Activated effector memory CD4-positive, alpha-beta T cell treated with anti-CD3 and anti-CD28 coated beads, Interleukin-2, amount 50 U/mL, for 16 hours (primary cell): ENCODE results near the gene SEC22C.
"Not testable (repeated sequence)": the region's sequence is repeated elsewhere in the genome, so short reads cannot be mapped to it uniquely, and the experiment has no call there.

Source experiments
- DNase-seq: peaks from one replicate; pipeline ENCODE4 v3.0.0-alpha.2; 2020

Gene SEC22C

GRCh38 chr3:42579346-42579745 lies 2.4 kb downstream of the SEC22C start:
- DNase-seq, result not testable (repeated sequence)

DNA sequence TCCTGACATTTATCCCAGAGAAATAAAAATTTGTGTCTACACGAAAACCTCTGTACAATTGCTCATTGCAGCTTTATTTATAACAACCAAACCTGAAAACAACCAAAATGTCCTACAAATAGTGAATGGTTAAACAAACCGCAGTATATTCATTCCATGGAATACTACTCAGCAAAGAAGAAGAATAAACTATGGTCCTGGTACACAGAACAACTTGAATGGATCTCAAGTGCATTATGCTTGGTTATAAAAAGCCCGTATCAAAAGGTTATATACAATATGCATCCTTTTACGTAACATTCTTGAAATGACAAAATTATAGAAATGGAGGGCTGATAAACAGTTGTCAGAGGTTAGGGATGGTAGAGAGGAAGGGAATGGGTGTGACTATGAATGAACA lies 3.7 kb downstream of the SEC22C start:
- no peak for DNase-seq

- no peak for DNase-seq
Measured at GRCh38 chr3:42575137-42575741, 6.5 kb downstream of the SEC22C start.

DNA sequence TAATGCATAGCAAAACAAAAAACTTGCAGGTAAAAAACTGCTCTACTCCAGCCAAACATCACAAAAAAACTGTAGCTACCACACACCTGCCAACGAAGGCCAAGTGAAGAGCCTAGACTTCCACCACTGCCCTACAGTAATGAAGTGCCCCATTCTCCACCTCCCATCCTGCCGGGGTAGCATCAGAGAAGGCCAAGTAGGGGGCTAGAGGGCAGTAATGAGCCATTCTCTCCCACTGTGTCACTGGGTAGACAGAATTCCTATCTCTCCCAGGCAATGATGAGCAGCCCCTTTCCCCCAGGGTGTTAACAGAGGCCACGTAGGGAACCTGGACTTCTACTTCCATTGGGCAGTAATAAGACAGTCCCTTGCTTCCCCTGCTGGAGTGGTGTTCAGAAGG lies 9.5 kb downstream of the SEC22C start:
- peak; percentile 68 for DNase-seq

GRCh38 chr3:42569593-42570142 lies 12.1 kb downstream of the SEC22C start:
- DNase-seq, result no peak

DNA sequence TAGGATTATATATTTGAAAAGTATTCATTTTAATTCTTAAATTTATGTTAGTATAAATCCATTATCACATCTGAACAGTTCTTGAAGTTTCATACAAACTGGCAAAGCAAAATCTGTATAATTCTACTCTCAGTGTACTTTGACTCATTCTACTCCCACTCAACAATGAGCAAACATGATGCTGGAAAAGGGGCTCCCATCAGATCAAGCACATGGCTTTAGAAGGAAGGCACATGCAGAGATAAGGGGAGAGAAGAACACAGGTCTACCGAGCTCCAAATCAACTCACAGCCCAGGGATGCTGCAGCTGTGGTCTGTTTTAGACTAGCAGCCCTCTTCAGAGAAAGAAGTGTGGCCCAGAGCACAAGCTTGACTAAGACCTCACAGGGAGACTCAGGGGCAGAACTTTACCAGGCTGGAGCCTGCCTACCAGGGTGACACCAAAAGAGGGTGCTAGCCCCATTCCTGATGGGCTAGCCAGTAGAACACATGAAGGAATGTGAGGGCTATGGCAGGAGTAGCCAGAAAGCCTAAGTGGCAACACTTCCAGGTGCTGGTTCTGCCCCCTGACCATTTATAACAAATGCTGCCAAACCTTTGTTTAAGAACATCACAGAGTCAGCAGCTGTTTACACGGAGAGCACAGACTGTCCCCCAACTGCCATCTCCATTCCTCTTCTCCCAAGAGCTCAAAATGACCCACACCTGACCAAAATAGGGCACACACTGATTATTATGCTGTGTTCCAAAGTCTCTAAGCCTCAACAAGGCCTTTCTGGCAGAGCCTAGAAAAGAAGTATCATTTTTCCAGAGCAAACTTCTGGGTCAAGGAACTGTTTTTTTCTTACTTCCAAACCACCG lies 19.5 kb downstream of the SEC22C start:
- DNase-seq, result no peak

DNA sequence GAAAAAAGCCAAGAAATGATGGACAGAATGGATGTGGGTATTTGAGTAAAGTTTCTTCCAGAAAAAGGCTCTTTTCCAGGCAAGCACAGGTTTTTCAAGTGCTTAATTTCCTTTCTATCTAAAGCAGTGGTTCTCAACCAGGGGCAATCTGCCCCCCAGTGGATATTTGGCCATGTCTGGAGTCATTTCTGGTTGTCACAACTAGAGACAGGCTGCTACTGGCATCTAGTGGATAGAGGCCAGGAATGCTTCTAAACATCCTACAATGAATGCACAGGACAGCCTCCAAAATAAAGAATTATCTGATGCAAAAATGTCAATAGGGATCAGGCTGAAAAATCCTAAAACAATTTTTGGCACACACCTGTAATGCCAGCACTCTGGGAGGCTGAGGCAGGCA lies 23.9 kb downstream of the SEC22C start:
- no peak for DNase-seq

DNA sequence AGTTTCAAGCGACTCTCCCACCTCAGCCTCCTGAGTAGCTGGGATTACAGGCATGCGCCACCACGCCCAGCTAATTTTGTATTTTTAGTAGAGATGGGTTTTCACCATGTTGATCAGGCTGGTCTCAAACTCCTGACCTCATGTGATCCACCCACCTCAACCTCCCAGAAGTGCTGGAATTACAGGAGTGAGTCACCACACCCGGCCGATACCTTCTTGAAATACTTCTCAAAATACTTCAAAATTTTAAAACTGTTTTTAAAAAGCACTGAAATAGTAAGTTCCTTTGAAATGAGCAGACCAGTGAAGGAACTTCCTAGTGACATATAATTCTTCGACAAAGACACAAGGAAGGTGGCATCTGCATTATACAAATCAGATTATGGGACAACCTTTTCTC lies 24.9 kb downstream of the SEC22C start:
- DNase-seq, result not testable (repeated sequence)

GRCh38 chr3:42556089-42556632 lies 25.6 kb downstream of the SEC22C start:
- DNase-seq, result peak; percentile 68

GRCh38 chr3:42552830-42553229 lies 28.9 kb downstream of the SEC22C start:
- no peak for DNase-seq

DNA sequence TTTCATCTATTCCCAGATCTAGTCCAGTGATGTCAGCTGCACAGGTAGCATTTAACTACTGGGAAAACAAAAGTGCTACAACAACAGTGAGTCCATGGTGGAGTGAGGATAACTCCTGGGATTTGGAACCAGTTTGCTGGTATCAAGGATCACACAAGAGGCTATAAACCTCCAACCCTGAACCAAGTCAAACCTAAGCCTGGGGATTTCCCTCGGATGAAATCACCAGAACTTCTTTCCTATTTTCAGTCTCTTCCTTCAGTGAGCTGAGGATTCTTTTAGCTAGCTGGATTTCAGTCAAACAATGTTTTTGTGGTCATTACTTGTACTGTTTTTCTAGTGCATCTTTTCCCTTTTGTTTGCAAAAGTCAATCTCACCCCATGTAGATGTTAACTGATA lies 31.5 kb downstream of the SEC22C start:
- DNase-seq, result no peak

DNA sequence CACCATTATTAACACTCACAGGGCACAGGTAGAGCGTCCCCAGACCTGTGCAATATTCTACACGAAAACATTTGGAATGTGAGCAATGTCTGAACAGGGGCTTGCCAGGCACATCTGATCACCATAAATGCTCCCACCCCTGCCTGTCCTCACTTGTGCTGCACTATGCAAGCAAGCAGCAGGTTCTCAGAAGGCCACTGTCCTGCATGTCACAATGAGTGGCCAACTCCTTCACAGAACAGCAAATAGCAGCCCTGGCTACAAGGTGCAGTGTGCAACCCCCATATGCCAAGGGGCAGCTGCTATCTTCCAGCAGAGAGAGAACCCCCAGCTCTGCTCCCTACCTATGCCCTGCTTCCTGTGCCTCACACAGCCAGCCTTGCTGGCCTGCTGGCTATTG lies 32.6 kb downstream of the SEC22C start:
- DNase-seq, result no peak

GRCh38 chr3:42547401-42547945 lies 34.3 kb downstream of the SEC22C start:
- DNase-seq, result peak; percentile 91

GRCh38 chr3:42546691-42547213 lies 35.0 kb downstream of the SEC22C start:
- no peak for DNase-seq

- no peak for DNase-seq
Measured at GRCh38 chr3:42545284-42545900, 36.4 kb downstream of the SEC22C start.

- DNase-seq, result no peak
Measured at GRCh38 chr3:42544492-42545283, 37.1 kb downstream of the SEC22C start.

DNA sequence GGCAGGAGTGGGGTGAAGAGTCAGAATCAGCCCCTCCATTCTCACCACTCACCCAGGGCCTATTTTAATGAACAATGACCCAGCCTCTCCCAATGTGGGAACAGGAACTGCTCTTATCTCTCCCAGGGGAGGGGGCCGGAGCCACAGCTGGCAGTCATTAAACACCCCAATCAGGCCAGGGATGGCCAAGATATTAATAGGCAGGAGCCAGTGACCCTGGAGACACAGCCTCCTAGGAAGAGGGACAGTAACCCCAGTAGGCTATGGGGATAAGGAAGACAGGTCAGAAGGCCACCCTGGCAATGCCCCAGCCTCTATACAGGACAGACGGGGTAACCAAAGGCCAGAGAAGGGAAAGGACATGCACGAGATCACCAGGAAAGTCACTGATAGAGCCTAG lies 40.7 kb downstream of the SEC22C start:
- DNase-seq, result no peak

DNA sequence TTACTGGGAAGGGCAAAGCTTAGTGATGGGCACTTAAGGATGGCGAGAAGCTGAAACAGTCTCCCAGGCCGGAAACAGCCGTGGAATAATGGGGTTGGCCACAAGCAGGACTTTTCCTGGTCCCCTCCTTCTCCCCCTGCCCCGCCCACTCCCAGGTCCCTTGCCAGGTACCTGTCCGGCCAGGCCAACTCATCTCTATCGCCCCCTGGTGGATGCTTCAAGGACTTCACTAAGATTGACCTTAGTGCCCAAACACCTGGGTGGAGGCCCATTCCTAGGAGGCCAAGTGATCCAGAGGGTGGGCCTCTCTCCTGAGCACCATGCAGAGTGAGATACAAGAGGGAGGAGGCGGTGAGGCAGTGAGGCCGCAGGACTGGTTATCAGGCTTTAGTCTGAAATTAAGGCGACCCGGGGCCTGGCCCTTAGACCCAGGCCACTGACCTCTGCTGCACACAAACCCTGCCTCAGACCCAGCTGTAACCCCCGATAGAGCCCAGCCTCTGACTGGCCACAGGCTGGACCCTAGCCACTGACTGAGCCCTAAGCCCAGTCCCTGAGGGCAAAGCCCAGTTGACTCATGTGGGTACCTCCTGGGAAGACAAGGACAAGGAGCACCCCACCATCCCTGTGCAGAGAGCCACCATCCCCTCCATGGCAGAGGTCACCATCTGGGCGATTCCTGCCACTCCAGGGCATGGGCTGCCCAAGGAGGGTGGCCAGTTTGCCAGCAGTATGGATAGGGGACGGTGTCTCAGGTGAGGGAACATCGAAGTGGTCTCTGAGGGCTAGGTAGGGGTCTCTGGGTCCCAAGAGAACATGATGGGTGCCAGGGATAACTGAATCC lies 41.7 kb downstream of the SEC22C start:
- DNase-seq, result peak; percentile 85

- no peak for DNase-seq
Measured at GRCh38 chr3:42537350-42537749, 44.4 kb downstream of the SEC22C start.

- DNase-seq, result peak; percentile 71
Measured at GRCh38 chr3:42535981-42536784, 45.6 kb downstream of the SEC22C start.
